Liver (tissue), 3 donors: ENCODE results near the gene KATNAL2.

Source experiments
- CTCF ChIP-seq: fragments of 150-350 bp; IDR thresholded peaks from 2 replicates; pipeline ENCODE4 v1.5.1; 2017; ENCODE audit warnings: improper control_type of control experiment, low read depth, low read length; ENCODE audit not compliant: missing input control
- FOXA1 ChIP-seq: IDR thresholded peaks from 2 replicates; pipeline ENCODE4 v1.6.1; 2016; ENCODE audit warnings: antibody characterized with exemption
- GABPA ChIP-seq, 2 donors: IDR thresholded peaks in 1 of 2; conservative IDR thresholded peaks in 1 of 2; 2 replicates each; pipeline ENCODE4 v1.6.1; 2016; ENCODE audit warnings: antibody characterized with exemption in 2 of 2, mild to moderate bottlenecking in 1 of 2, moderate library complexity in 1 of 2
- MAX ChIP-seq: IDR thresholded peaks from 2 replicates; pipeline ENCODE4 v1.6.1; 2016; ENCODE audit warnings: antibody characterized with exemption
- REST ChIP-seq: IDR thresholded peaks from 2 replicates; pipeline ENCODE4 v1.6.1; 2016; ENCODE audit warnings: antibody characterized with exemption, mild to moderate bottlenecking
- RXRA ChIP-seq, 2 donors: IDR thresholded peaks; 2 replicates each; pipeline ENCODE4 v1.6.1; 2017 to 2018; ENCODE audit warnings: antibody characterized with exemption in 2 of 2, mild to moderate bottlenecking in 1 of 2
- TAF1 ChIP-seq: conservative IDR thresholded peaks from 2 replicates; pipeline ENCODE4 v1.6.1; 2016; ENCODE audit warnings: antibody characterized with exemption, mild to moderate bottlenecking
- donor health status: healthy.
- donor health status: healthy.

GRCh38 chr18:46886893-46887292, 30.5 kb upstream of the KATNAL2 start:
- no peak for TF ChIP-seq REST
- no peak for TF ChIP-seq FOXA1
- no peak for TF ChIP-seq GABPA (IDR thresholded peaks at IDR 0.05 in 1 of 2, conservative IDR thresholded peaks at IDR 0.05 in 1 of 2)
- TF ChIP-seq CTCF: no peak
- TF ChIP-seq MAX: no peak
- no peak for TF ChIP-seq RXRA (IDR thresholded peaks at IDR 0.05)
- no peak for TF ChIP-seq TAF1
